Astrocyte (in vitro differentiated cells and primary cell): ENCODE results near the gene PLEKHG3. TPM values are rescaled to one million over a fixed set of nuclear protein-coding genes. Genes with fewer than 3 reads are reported as not detected.

Experiments
- DNase-seq: peaks from one replicate; pipeline ENCODE4 v3.0.0-alpha.2; 2010; ENCODE audit warnings: low read depth
- FAIRE-seq: peaks from 2 replicates; lab custom pipeline; 2011; peaks lifted over from hg19 to GRCh38; lab: Jason Lieb, UNC
- H2AFZ ChIP-seq: 2 replicates; pipeline ENCODE4 v1.6.0; 2012; ENCODE audit warnings: low read depth, low read length, inconsistent platforms
- H3K27ac ChIP-seq: 2 replicates; pipeline ENCODE4 v1.5.1; 2011; ENCODE audit warnings: low read depth, low read length, inconsistent platforms
- H3K27me3 ChIP-seq: 2 replicates; pipeline ENCODE4 v1.6.0; 2011; ENCODE audit warnings: low read length, inconsistent platforms; ENCODE audit not compliant: insufficient read depth
- H3K36me3 ChIP-seq: 2 replicates; pipeline ENCODE4 v1.5.1; 2011; ENCODE audit warnings: low read length, inconsistent platforms; ENCODE audit not compliant: insufficient read depth
- H3K4me1 ChIP-seq: 2 replicates; pipeline ENCODE4 v1.5.1; 2011; ENCODE audit warnings: low read length, inconsistent platforms; ENCODE audit not compliant: insufficient read depth
- H3K4me2 ChIP-seq: 2 replicates; pipeline ENCODE4 v1.6.0; 2012; ENCODE audit warnings: low read length, inconsistent platforms
- H3K4me3 ChIP-seq: 2 replicates; pipeline ENCODE4 v1.5.1; 2011; ENCODE audit warnings: low read depth, mild to moderate bottlenecking, low read length, inconsistent platforms; ENCODE audit not compliant: insufficient read depth
- H3K79me2 ChIP-seq: 2 replicates; pipeline ENCODE4 v1.6.0; 2012; ENCODE audit warnings: mild to moderate bottlenecking, low read length, inconsistent platforms; ENCODE audit not compliant: insufficient read depth
- H3K9ac ChIP-seq: 2 replicates; pipeline ENCODE4 v1.6.0; 2012; ENCODE audit warnings: mild to moderate bottlenecking, low read length, inconsistent platforms
- H3K9me3 ChIP-seq: 2 replicates; pipeline ENCODE4 v1.5.1; 2012; ENCODE audit warnings: low read depth, mild to moderate bottlenecking, low read length, inconsistent platforms; ENCODE audit not compliant: insufficient read depth
- H4K20me1 ChIP-seq: 2 replicates; pipeline ENCODE4 v1.6.0; 2012; ENCODE audit warnings: low read length, inconsistent platforms; ENCODE audit not compliant: insufficient read depth
- H3K27ac Mint-ChIP-seq: one replicate; pipeline ENCODE4 v1.8.0; 2021; ENCODE audit warnings: mild to moderate bottlenecking, mixed read lengths; ENCODE audit not compliant: unreplicated experiment
- H3K27me3 Mint-ChIP-seq: one replicate; pipeline ENCODE4 v1.8.0; 2021; ENCODE audit warnings: low read depth, mixed read lengths; ENCODE audit not compliant: unreplicated experiment
- H3K36me3 Mint-ChIP-seq: one replicate; pipeline ENCODE4 v1.8.0; 2021; ENCODE audit warnings: low read depth, mixed read lengths; ENCODE audit not compliant: unreplicated experiment
- H3K4me1 Mint-ChIP-seq: one replicate; pipeline ENCODE4 v1.8.0; 2021; ENCODE audit warnings: low read depth, mixed read lengths; ENCODE audit not compliant: unreplicated experiment
- H3K4me3 Mint-ChIP-seq: one replicate; pipeline ENCODE4 v1.8.0; 2021; ENCODE audit warnings: mild to moderate bottlenecking, moderate library complexity, mixed read lengths; ENCODE audit not compliant: unreplicated experiment
- H3K9me3 Mint-ChIP-seq: one replicate; pipeline ENCODE4 v1.8.0; 2021; ENCODE audit warnings: mild to moderate bottlenecking, mixed read lengths; ENCODE audit not compliant: unreplicated experiment
- EZH2 ChIP-seq: IDR thresholded peaks from 2 replicates; pipeline ENCODE4 v1.6.1; 2012; ENCODE audit warnings: mild to moderate bottlenecking, low read length, inconsistent platforms; ENCODE audit not compliant: insufficient read depth
- total RNA-seq: library from RNA; stranded (reverse); gene quantifications from 2 replicates; pipeline ENCODE4 v1.2.1, GENCODE V29; 2021
- TF ChIP-seq, protein P1 (sequence below): IDR thresholded peaks from 2 replicates; pipeline ENCODE4 v1.5.1; 2011; ENCODE audit warnings: low read depth, mild to moderate bottlenecking, inconsistent platforms, low read length, moderate library complexity; ENCODE audit not compliant: insufficient read depth

PLEKHG3 gene
- total RNA-seq, 1 donor from 2014 or later = 98.6 TPM

GRCh38 chr14:64792231-64792630 is 88.0 kb downstream of the PLEKHG3 start:
- no peaks in the 10 kb centered on the region for H3K79me2 ChIP-seq
- TF ChIP-seq, protein P1, sequence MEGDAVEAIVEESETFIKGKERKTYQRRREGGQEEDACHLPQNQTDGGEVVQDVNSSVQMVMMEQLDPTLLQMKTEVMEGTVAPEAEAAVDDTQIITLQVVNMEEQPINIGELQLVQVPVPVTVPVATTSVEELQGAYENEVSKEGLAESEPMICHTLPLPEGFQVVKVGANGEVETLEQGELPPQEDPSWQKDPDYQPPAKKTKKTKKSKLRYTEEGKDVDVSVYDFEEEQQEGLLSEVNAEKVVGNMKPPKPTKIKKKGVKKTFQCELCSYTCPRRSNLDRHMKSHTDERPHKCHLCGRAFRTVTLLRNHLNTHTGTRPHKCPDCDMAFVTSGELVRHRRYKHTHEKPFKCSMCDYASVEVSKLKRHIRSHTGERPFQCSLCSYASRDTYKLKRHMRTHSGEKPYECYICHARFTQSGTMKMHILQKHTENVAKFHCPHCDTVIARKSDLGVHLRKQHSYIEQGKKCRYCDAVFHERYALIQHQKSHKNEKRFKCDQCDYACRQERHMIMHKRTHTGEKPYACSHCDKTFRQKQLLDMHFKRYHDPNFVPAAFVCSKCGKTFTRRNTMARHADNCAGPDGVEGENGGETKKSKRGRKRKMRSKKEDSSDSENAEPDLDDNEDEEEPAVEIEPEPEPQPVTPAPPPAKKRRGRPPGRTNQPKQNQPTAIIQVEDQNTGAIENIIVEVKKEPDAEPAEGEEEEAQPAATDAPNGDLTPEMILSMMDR = no peak
- no peak for TF ChIP-seq EZH2
- no peak overlapping the region for H3K27ac ChIP-seq
- no peaks in the 10 kb centered on the region for H3K27me3 ChIP-seq
- H3K9me3 ChIP-seq = no peaks in the 10 kb centered on the region
- DNase-seq (no peak), FAIRE-seq (no peak)
- H3K4me2 ChIP-seq = no peak overlapping the region
- Mint-ChIP-seq H3K36me3 (peaks cover 2% of the 10 kb centered on the region), H3K27me3 (peaks cover 15% of the 10 kb centered on the region), H3K27ac (no peak overlapping the region), H3K9me3 (peaks cover 2% of the 10 kb centered on the region), H3K4me3 (no peak overlapping the region), H3K4me1 (peaks cover 8% of the 10 kb centered on the region)
- H3K4me3 ChIP-seq = no peak overlapping the region
- no peaks in the 10 kb centered on the region for H4K20me1 ChIP-seq
- no peak overlapping the region for H2AFZ ChIP-seq
- peaks cover 10% of the 10 kb centered on the region for H3K4me1 ChIP-seq
- H3K9ac ChIP-seq = no peak overlapping the region
- H3K36me3 ChIP-seq = no peaks in the 10 kb centered on the region

- peaks cover 8% of the 10 kb centered on the region for H3K4me1 Mint-ChIP-seq
- H3K27me3 Mint-ChIP-seq = peaks cover 20% of the 10 kb centered on the region
- Histone ChIP-seq H4K20me1 (no peaks in the 10 kb centered on the region), H3K27ac (no peak overlapping the region), H3K4me2 (no peak overlapping the region), H3K9ac (no peak overlapping the region), H3K79me2 (no peaks in the 10 kb centered on the region), H3K4me1 (peaks cover 10% of the 10 kb centered on the region), H3K9me3 (no peaks in the 10 kb centered on the region), H3K4me3 (no peak overlapping the region), H3K27me3 (no peaks in the 10 kb centered on the region), H2AFZ (no peak overlapping the region), H3K36me3 (no peaks in the 10 kb centered on the region)
- TF ChIP-seq EZH2 = no peak
- TF ChIP-seq, protein P1 = no peak
- H3K27ac Mint-ChIP-seq = no peak overlapping the region
- H3K4me3 Mint-ChIP-seq = no peak overlapping the region
- no peaks in the 10 kb centered on the region for H3K9me3 Mint-ChIP-seq
- FAIRE-seq (no peak), DNase-seq (no peak)
- H3K36me3 Mint-ChIP-seq = peaks cover 2% of the 10 kb centered on the region
Measured at GRCh38 chr14:64792871-64793560, 88.8 kb downstream of the PLEKHG3 start.

GRCh38 chr14:64795211-64795610 is 91.0 kb downstream of the PLEKHG3 start:
- Histone ChIP-seq H3K79me2 (no peaks in the 10 kb centered on the region), H3K9ac (no peak overlapping the region), H2AFZ (no peak overlapping the region), H3K9me3 (no peaks in the 10 kb centered on the region), H3K36me3 (no peaks in the 10 kb centered on the region), H3K4me2 (no peak overlapping the region), H3K4me1 (no peaks in the 10 kb centered on the region), H3K27me3 (no peaks in the 10 kb centered on the region), H3K4me3 (no peak overlapping the region), H4K20me1 (no peaks in the 10 kb centered on the region), H3K27ac (no peak overlapping the region)
- no peak for TF ChIP-seq EZH2
- TF ChIP-seq, protein P1 = no peak
- Mint-ChIP-seq H3K27me3 (peaks cover 24% of the 10 kb centered on the region), H3K4me1 (peaks cover 3% of the 10 kb centered on the region), H3K36me3 (peaks cover 2% of the 10 kb centered on the region), H3K9me3 (no peaks in the 10 kb centered on the region), H3K4me3 (no peak overlapping the region), H3K27ac (no peak overlapping the region)
- DNase-seq (no peak), FAIRE-seq (no peak)
